Type B pancreatic cell (in vitro differentiated cells): ENCODE data around the gene STIM2. TPM values are rescaled to one million over a fixed set of nuclear protein-coding genes. Genes with fewer than 3 reads are reported as not detected.

Experiments
- DNase-seq: peaks from one replicate; pipeline ENCODE4 v3.0.0; 2021; ENCODE audit warnings: mixed read lengths; ENCODE audit not compliant: unreplicated experiment; ENCODE audit errors: extremely low spot score
- H3K27ac Mint-ChIP-seq: 2 replicates; pipeline ENCODE4 v1.8.0; 2021; ENCODE audit warnings: mild to moderate bottlenecking, mixed read lengths
- H3K27me3 Mint-ChIP-seq: 2 replicates; pipeline ENCODE4 v1.8.0; 2021; ENCODE audit warnings: mixed read lengths
- H3K36me3 Mint-ChIP-seq: 2 replicates; pipeline ENCODE4 v1.8.0; 2021; ENCODE audit warnings: mixed read lengths
- H3K4me1 Mint-ChIP-seq: one replicate; pipeline ENCODE4 v1.8.0; 2021; ENCODE audit warnings: mixed read lengths; ENCODE audit not compliant: unreplicated experiment
- H3K4me3 Mint-ChIP-seq: 2 replicates; pipeline ENCODE4 v1.8.0; 2021; ENCODE audit warnings: mild to moderate bottlenecking, mixed read lengths
- H3K9me3 Mint-ChIP-seq: 2 replicates; pipeline ENCODE4 v1.8.0; 2021; ENCODE audit warnings: mixed read lengths
- total RNA-seq: library from RNA; stranded (reverse); gene quantifications from 2 replicates; pipeline ENCODE4 v1.2.1, GENCODE V29; 2021; ENCODE audit warnings: low replicate concordance
- TF ChIP-seq, protein P1 (sequence below): fragments of 200-600 bp; sonication (generic); conservative IDR thresholded peaks from 2 replicates; pipeline ENCODE4 v1.5.0; 2021; ENCODE audit warnings: antibody characterized with exemption, mild to moderate bottlenecking

STIM2 gene
- total RNA-seq, 1 donor from 2014 or later: 36.2 TPM

DNA sequence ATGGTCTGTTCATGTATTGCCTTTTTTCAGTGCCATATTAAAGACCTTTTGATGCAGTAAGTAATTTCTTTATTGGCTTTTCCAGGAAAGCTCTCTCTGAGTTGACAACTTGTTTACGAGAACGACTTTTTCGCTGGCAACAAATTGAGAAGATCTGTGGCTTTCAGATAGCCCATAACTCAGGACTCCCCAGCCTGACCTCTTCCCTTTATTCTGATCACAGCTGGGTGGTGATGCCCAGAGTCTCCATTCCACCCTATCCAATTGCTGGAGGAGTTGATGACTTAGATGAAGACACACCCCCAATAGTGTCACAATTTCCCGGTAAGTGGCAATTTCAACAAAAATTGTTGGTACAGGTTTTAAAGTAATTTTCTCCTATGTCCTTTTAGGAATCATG is 148.0 kb downstream of the STIM2 start:
- Mint-ChIP-seq H3K27ac (no peak overlapping the region), H3K9me3 (no peaks in the 10 kb centered on the region), H3K4me3 (no peak overlapping the region), H3K36me3 (no peaks in the 10 kb centered on the region), H3K4me1 (peaks cover 29% of the 10 kb centered on the region), H3K27me3 (no peaks in the 10 kb centered on the region)
- no peak for DNase-seq
- TF ChIP-seq, protein P1, sequence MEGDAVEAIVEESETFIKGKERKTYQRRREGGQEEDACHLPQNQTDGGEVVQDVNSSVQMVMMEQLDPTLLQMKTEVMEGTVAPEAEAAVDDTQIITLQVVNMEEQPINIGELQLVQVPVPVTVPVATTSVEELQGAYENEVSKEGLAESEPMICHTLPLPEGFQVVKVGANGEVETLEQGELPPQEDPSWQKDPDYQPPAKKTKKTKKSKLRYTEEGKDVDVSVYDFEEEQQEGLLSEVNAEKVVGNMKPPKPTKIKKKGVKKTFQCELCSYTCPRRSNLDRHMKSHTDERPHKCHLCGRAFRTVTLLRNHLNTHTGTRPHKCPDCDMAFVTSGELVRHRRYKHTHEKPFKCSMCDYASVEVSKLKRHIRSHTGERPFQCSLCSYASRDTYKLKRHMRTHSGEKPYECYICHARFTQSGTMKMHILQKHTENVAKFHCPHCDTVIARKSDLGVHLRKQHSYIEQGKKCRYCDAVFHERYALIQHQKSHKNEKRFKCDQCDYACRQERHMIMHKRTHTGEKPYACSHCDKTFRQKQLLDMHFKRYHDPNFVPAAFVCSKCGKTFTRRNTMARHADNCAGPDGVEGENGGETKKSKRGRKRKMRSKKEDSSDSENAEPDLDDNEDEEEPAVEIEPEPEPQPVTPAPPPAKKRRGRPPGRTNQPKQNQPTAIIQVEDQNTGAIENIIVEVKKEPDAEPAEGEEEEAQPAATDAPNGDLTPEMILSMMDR: no peak

DNA sequence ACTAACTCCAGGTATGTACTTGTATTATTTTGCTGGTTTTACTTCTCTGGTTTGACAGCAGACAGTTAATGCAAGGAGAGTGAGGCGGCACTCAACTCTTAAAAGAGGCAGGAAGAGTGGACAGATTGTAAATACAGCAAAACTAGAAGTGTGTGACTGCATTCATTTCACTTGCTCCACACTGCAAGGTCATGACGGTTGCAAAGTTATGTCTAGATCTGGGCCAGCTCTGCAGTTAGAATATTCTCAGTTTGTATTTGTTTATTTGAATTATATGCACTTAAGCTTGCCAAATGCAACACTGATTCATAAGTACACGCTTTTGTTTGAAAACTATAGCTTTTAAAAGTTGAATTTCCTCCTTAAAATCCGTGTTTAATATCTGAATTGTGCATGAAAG is 148.9 kb downstream of the STIM2 start:
- H3K27ac Mint-ChIP-seq: no peak overlapping the region
- TF ChIP-seq, protein P1: no peak
- no peaks in the 10 kb centered on the region for H3K36me3 Mint-ChIP-seq

DNA sequence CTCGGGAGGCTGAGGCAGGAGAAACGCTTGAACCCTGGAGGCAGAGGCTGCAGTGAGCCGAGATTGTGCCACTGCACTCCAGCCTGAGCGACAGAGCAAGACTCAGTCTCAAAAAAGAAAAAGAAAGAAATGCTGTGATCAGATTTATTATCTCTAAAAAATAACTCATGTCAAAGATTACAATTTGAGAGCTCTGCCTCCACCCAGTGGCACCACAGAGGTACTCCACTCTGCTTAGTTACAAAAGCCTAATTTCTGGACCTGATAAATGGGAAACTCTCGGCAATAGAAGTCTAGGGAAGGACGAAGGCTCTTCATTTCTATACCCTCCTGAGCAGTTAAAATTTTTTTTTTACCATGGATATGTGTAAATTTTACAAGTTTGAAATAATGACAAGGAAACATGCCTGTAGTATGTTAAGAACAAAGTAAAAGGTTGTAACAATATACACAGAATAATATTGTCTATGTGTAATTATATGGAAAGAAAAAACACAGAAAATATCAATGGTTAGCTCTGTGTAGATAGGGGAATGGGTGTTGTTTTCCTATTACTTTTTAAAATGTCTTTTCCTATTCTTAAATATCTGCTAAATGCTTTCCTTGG is 149.8 kb downstream of the STIM2 start:
- Mint-ChIP-seq H3K4me1 (peaks cover 20% of the 10 kb centered on the region), H3K4me3 (no peak overlapping the region), H3K36me3 (no peaks in the 10 kb centered on the region), H3K9me3 (no peaks in the 10 kb centered on the region), H3K27me3 (no peaks in the 10 kb centered on the region), H3K27ac (no peak overlapping the region)
- TF ChIP-seq, protein P1: peak; percentile 94
- no peak for DNase-seq

More for the DNA sequence above, 148.9 kb downstream of the STIM2 start:
- no peak for DNase-seq
- no peaks in the 10 kb centered on the region for H3K27me3 Mint-ChIP-seq
- peaks cover 21% of the 10 kb centered on the region for H3K4me1 Mint-ChIP-seq
- no peaks in the 10 kb centered on the region for H3K9me3 Mint-ChIP-seq
- H3K4me3 Mint-ChIP-seq: no peak overlapping the region

DNA sequence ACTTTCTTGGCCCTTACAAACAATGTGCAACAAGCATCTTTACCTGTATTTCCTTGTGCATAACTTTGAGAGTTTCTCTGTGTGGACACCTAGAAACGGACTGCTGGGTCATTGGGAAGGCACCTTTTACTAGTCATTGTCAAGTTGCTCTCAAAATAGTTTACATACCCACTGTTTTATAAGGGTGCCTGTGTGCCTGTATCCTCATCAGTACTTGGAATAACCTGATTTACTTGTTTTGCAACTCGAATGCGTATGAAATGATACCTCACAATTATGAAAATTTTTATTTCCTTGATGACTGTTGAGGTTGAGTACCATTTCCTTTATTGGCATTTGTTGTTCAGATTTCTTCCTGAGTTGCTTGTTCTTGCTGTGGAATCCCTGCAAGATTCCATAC is 150.8 kb downstream of the STIM2 start:
- TF ChIP-seq, protein P1: no peak

DNA sequence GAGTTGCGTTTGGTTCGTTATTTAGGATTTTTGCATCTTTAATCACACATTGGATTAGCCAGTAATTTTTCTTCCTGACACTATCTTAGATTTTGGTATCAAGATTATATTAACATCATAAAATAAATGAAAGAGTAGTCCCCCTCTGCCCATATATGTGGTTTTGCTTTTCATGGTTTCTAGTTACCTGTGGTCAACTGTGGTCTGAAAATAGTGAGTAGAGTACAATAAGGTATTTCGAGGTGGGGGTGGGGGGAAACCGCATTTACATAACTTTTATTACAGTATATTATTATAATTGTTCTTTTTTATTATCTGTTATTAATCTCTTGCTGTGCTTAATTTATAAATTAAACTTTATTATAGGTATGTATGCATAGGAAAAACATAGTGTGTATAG is 152.4 kb downstream of the STIM2 start:
- no peak overlapping the region for H3K27ac Mint-ChIP-seq
- TF ChIP-seq, protein P1: no peak
- H3K4me3 Mint-ChIP-seq: no peak overlapping the region
- no peaks in the 10 kb centered on the region for H3K27me3 Mint-ChIP-seq
- peaks cover 9% of the 10 kb centered on the region for H3K36me3 Mint-ChIP-seq
- no peaks in the 10 kb centered on the region for H3K9me3 Mint-ChIP-seq
- H3K4me1 Mint-ChIP-seq: peaks cover 10% of the 10 kb centered on the region
- DNase-seq: no peak

More for the DNA sequence above, 150.8 kb downstream of the STIM2 start:
- Mint-ChIP-seq H3K9me3 (no peaks in the 10 kb centered on the region), H3K4me3 (no peak overlapping the region), H3K27me3 (no peaks in the 10 kb centered on the region), H3K27ac (peak overlapping the region; percentile 68), H3K4me1 (peaks cover 17% of the 10 kb centered on the region), H3K36me3 (peaks cover under 1% of the 10 kb centered on the region)
- no peak for DNase-seq
